ENCODE measurements around the gene GOLM1. TPM values are rescaled to one million over a fixed set of nuclear protein-coding genes. Genes with fewer than 3 reads are reported as not detected.
A peak's percentile ranks its signal among the peaks of the same experiment; 100 is the strongest.

Gene GOLM1
- total RNA-seq, 2 experiments from 2014 or later: 2.7 TPM

GRCh38 chr9:86075132-86076109 is 23.9 kb downstream of the GOLM1 start:
- ChIA-PET POLR2A (no interaction called here), CTCF (interaction anchor here (2.2 kb wide), 1 partner anchor 10 kb away, joined by 5 read pairs; no protein-coding TSS in a partner anchor)
- Mint-ChIP-seq H3K9me3 (no peaks in the 10 kb centered on the region), H3K4me1 (ENCODE audit: low read depth) (peaks cover 17% of the 10 kb centered on the region), H3K36me3 (ENCODE audit: low read depth) (no peaks in the 10 kb centered on the region), H3K4me3 (no peak overlapping the region), H3K27ac (no peak overlapping the region), H3K27me3 (no peaks in the 10 kb centered on the region)
- intact Hi-C loops (cut with micrococcal nuclease): no loop called here
- TF ChIP-seq, protein P1, sequence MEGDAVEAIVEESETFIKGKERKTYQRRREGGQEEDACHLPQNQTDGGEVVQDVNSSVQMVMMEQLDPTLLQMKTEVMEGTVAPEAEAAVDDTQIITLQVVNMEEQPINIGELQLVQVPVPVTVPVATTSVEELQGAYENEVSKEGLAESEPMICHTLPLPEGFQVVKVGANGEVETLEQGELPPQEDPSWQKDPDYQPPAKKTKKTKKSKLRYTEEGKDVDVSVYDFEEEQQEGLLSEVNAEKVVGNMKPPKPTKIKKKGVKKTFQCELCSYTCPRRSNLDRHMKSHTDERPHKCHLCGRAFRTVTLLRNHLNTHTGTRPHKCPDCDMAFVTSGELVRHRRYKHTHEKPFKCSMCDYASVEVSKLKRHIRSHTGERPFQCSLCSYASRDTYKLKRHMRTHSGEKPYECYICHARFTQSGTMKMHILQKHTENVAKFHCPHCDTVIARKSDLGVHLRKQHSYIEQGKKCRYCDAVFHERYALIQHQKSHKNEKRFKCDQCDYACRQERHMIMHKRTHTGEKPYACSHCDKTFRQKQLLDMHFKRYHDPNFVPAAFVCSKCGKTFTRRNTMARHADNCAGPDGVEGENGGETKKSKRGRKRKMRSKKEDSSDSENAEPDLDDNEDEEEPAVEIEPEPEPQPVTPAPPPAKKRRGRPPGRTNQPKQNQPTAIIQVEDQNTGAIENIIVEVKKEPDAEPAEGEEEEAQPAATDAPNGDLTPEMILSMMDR (IDR thresholded peaks at IDR 0.05): no peak
- peak; percentile 49 for ATAC-seq
- peak; percentile 78 for DNase-seq

DNA sequence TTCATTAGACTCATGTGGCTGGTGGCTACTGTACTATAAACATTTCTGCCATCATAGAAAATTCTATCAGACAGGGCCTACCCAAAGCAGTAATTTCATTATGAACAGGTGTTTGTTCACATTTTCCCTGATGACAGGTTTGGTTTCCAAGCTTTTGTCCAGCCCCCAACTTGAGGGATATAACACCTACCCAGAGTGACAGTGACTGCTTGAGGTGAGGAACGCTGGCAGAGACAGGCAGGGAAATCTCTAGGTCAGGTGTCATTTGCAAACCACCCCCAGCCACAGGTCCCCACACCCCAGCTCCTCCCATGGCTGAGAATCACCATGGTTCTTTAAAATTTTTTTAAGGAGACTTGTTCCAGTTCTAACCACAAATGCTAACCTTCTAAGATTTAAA is 25.5 kb downstream of the GOLM1 start:
- Mint-ChIP-seq H3K27me3 (no peaks in the 10 kb centered on the region), H3K27ac (no peak overlapping the region), H3K4me1 (ENCODE audit: low read depth) (peaks cover 17% of the 10 kb centered on the region), H3K9me3 (no peaks in the 10 kb centered on the region), H3K4me3 (no peak overlapping the region), H3K36me3 (ENCODE audit: low read depth) (no peaks in the 10 kb centered on the region)
- ChIA-PET POLR2A (interaction anchor here (1.0 kb wide), 1 partner anchor 26 kb away, joined by 3 read pairs; no protein-coding TSS in a partner anchor), CTCF (no interaction called here)
- intact Hi-C loops (cut with micrococcal nuclease): no loop called here
- peak; percentile 39 for ATAC-seq
- no peak for DNase-seq
- TF ChIP-seq, protein P1 (IDR thresholded peaks at IDR 0.05): no peak

- POLR2A ChIA-PET: no interaction called here
- Mint-ChIP-seq H3K4me3 (no peak overlapping the region), H3K27me3 (no peaks in the 10 kb centered on the region), H3K4me1 (ENCODE audit: low read depth) (peaks cover 17% of the 10 kb centered on the region), H3K9me3 (no peaks in the 10 kb centered on the region), H3K36me3 (ENCODE audit: low read depth) (no peaks in the 10 kb centered on the region), H3K27ac (no peak overlapping the region)
- intact Hi-C loops (cut with micrococcal nuclease): no loop called here
- CTCF ChIA-PET: no interaction called here
- ATAC-seq (no peak), DNase-seq (no peak)
- TF ChIP-seq, protein P1 (IDR thresholded peaks at IDR 0.05): no peak
These were observed 26.9 kb downstream of the GOLM1 start for GRCh38 chr9:86072394-86072877.

- no peak overlapping the region for H3K27ac Mint-ChIP-seq
- ChIA-PET POLR2A (no interaction called here), CTCF (interaction anchor here (1.2 kb wide), 1 partner anchor 133 kb away, joined by 3 read pairs; no protein-coding TSS in a partner anchor)
- TF ChIP-seq, protein P1 (IDR thresholded peaks at IDR 0.05): no peak
- ATAC-seq: no peak
- H3K27me3 Mint-ChIP-seq: no peaks in the 10 kb centered on the region
- no peaks in the 10 kb centered on the region for H3K36me3 Mint-ChIP-seq (ENCODE audit: low read depth)
- H3K4me1 Mint-ChIP-seq (ENCODE audit: low read depth): peaks cover 5% of the 10 kb centered on the region
- DNase-seq: no peak
- H3K9me3 Mint-ChIP-seq: no peaks in the 10 kb centered on the region
- intact Hi-C loops (cut with micrococcal nuclease): no loop called here
- H3K4me3 Mint-ChIP-seq: no peak overlapping the region
These were observed 30.0 kb downstream of the GOLM1 start for GRCh38 chr9:86069206-86069869.
